ENCODE data around the gene ALDH8A1.

GRCh38 chr6:134909701-134910592 lies 40.0 kb downstream of the ALDH8A1 start:
- no peak for TF ChIP-seq CTCF (conservative IDR thresholded peaks at IDR 0.05)
- no peak for TF ChIP-seq EZH2 (IDR thresholded peaks at IDR 0.05; ENCODE audit: low read depth)
